ENCODE results near the gene HOXA6. TPM values are rescaled to one million over a fixed set of nuclear protein-coding genes. Genes with fewer than 3 reads are reported as not detected.

HOXA6 gene
- total and polyA plus RNA-seq, 9 of the 15 experiments (the other 6 are each of a cell fraction or from before 2014, with no cell fraction given): not detected

- ATAC-seq (no peak), FAIRE-seq (no peak), DNase-seq (ENCODE audit: extremely low read depth in 1 of 4, low spot score in 3 of 4) (no peak)
- H3K79me2 ChIP-seq (ENCODE audit: control insufficient read depth, insufficient read depth, low read length): no peaks in the 10 kb centered on the region
- in situ Hi-C loops (cut with MboI): loop anchor here (25.0 kb wide), 3 partner anchors 647 to 1272 kb away; no protein-coding TSS in a partner anchor
- POLR2A ChIA-PET: no interaction called here
- BruUV-seq (replicated peaks): no TSS peak
- CTCF ChIA-PET (ENCODE audit: low intra/inter-chr PET ratio): interaction anchor here (1.5 to 2.5 kb wide), 2 partner anchors 472 to 478 kb away, joined by 9 read pairs; no protein-coding TSS in a partner anchor
- no peaks in the 10 kb centered on the region for H3K9me3 ChIP-seq (replicated peaks; ENCODE audit: control insufficient read depth, insufficient read depth, low read depth, low read length)
- H4K20me1 ChIP-seq (replicated peaks; ENCODE audit: control insufficient read depth, insufficient read depth, low read length): no peaks in the 10 kb centered on the region
- H3K4me3 ChIP-seq: no peak overlapping the region
- H3K27me3 ChIP-seq (ENCODE audit: control insufficient read depth in 2 of 2, insufficient read depth in 2 of 2, low read length in 2 of 2): peaks cover 15 to 76% of the 10 kb centered on the region in 2 experiments
- H3K4me1 ChIP-seq (replicated peaks in 1 of 2; ENCODE audit: control insufficient read depth in 2 of 2, insufficient read depth in 2 of 2, low read length in 2 of 2): peaks cover 0 to 20% of the 10 kb centered on the region in 2 experiments; a peak in 2 of 5 replicates
- H3K27ac ChIP-seq (ENCODE audit: extremely low read depth, low read depth, low read length): no peak overlapping the region
- TF ChIP-seq PRPF4 (IDR thresholded peaks at IDR 0.05; ENCODE audit: insufficient read depth, low read depth, low read length, poor library complexity, severe bottlenecking) (no peak), ZBTB12 (CRISPR knock-in tag; IDR thresholded peaks at IDR 0.05) (no peak), ZNF511 (CRISPR knock-in tag; IDR thresholded peaks at IDR 0.05) (no peak), NR4A1 (CRISPR knock-in tag; IDR thresholded peaks at IDR 0.05) (no peak), NR4A1 (tag; IDR thresholded peaks at IDR 0.05) (no peak), ZFP36 (IDR thresholded peaks at IDR 0.05; ENCODE audit: low read depth, low read length, partially characterized antibody) (no peak), NONO (IDR thresholded peaks at IDR 0.05; ENCODE audit: low read depth in 2 of 2, low read length in 1 of 2) (no peak), HNRNPLL (IDR thresholded peaks at IDR 0.05; ENCODE audit: low read depth, low read length, poor library complexity, severe bottlenecking) (no peak)
- WGBS (ENCODE audit: insufficient coverage, low coverage, missing lambda C conversion rate): 30% methylated on average over 27 of the region's 27 CpGs
- no peak overlapping the region for H3K9ac ChIP-seq (ENCODE audit: insufficient read depth in 1 of 2, low read depth in 2 of 2, low read length in 2 of 2)
- H3K9me1 ChIP-seq (ENCODE audit: control insufficient read depth, insufficient read depth, low read length): no peaks in the 10 kb centered on the region
- no peak overlapping the region for H3K4me2 ChIP-seq (ENCODE audit: insufficient read depth, low read length)
- H2AFZ ChIP-seq (ENCODE audit: low read depth, low read length): no peak overlapping the region
- no peaks in the 10 kb centered on the region for H3K36me3 ChIP-seq (ENCODE audit: control insufficient read depth, insufficient read depth, low read length)
- intact Hi-C loops (cut with micrococcal nuclease): loop anchor here (2.0 to 5.0 kb wide), 5 partner anchors 297 to 1267 kb away; partner anchors contain the start of genes SKAP2 and SNX10
These were observed 11.9 kb upstream of the HOXA6 start for GRCh38 chr7:27159266-27160144.
